IgD-negative memory B cell (primary cell): Measurements from ENCODE around the gene PROZ. TPM values are rescaled to one million over a fixed set of nuclear protein-coding genes. Genes with fewer than 3 reads are reported as not detected.

Experiments used
- H3K27ac Mint-ChIP-seq, 3 donors: one replicate each; pipeline ENCODE4 v1.8.0; 2020 to 2022; ENCODE audit warnings: mild to moderate bottlenecking in 3 of 3, mixed read lengths in 3 of 3, moderate library complexity in 1 of 3
- H3K27me3 Mint-ChIP-seq: one replicate; pipeline ENCODE4 v1.8.0; 2021; ENCODE audit warnings: mixed read lengths
- H3K36me3 Mint-ChIP-seq: one replicate; pipeline ENCODE4 v1.8.0; 2020; ENCODE audit warnings: mild to moderate bottlenecking, mixed read lengths
- H3K4me1 Mint-ChIP-seq, 3 donors: one replicate each; pipeline ENCODE4 v1.8.0; 2020 to 2022; ENCODE audit warnings: mixed read lengths in 3 of 3, mild to moderate bottlenecking in 1 of 3
- H3K4me3 Mint-ChIP-seq, 4 donors: one replicate each; pipeline ENCODE4 v1.8.0; 2020 to 2022; ENCODE audit warnings: mild to moderate bottlenecking in 4 of 4, mixed read lengths in 4 of 4, moderate library complexity in 3 of 4
- H3K9me3 Mint-ChIP-seq, 3 donors: one replicate each; pipeline ENCODE4 v1.8.0; 2020 to 2021; ENCODE audit warnings: mixed read lengths in 3 of 3, mild to moderate bottlenecking in 1 of 3
- polyA plus RNA-seq: library from polyadenylated mRNA; unstranded; fragments of 300-500 nt; fragmentation: Illumina TruSeq; gene quantifications from one replicate; pipeline ENCODE4 v1.2.3, GENCODE V29; 2021

PROZ gene
- polyA plus RNA-seq, 1 donor from 2014 or later, result not detected

GRCh38 chr13:113145911-113146598, 12.4 kb upstream of the PROZ start:
- peaks cover 8% of the 10 kb centered on the region for H3K27me3 Mint-ChIP-seq
- H3K27ac Mint-ChIP-seq, result no peak overlapping the region
- H3K36me3 Mint-ChIP-seq, result no peaks in the 10 kb centered on the region
- H3K4me3 Mint-ChIP-seq, result no peak overlapping the region
- peaks cover 0 to 2% (median 0%) of the 10 kb centered on the region in 3 donors for H3K9me3 Mint-ChIP-seq
- peaks cover 0 to 4% (median 0%) of the 10 kb centered on the region in 3 donors for H3K4me1 Mint-ChIP-seq

- Mint-ChIP-seq H3K36me3 (no peaks in the 10 kb centered on the region), H3K9me3 (peaks cover 0 to 2% (median 0%) of the 10 kb centered on the region in 3 donors), H3K4me3 (no peak overlapping the region), H3K27me3 (peaks cover 5% of the 10 kb centered on the region), H3K4me1 (peaks cover 0 to 4% (median 0%) of the 10 kb centered on the region in 3 donors), H3K27ac (no peak overlapping the region)
Observed at GRCh38 chr13:113146750-113147149, 11.7 kb upstream of the PROZ start.

- no peak overlapping the region for H3K27ac Mint-ChIP-seq
- peaks cover 2 to 4% (median 2%) of the 10 kb centered on the region in 3 donors for H3K4me1 Mint-ChIP-seq
- H3K36me3 Mint-ChIP-seq, result no peaks in the 10 kb centered on the region
- peaks cover 0 to 2% (median 0%) of the 10 kb centered on the region in 3 donors for H3K9me3 Mint-ChIP-seq
- peak overlapping the region in 1 of 4 donors; percentile 12 for H3K4me3 Mint-ChIP-seq
- H3K27me3 Mint-ChIP-seq, result peaks cover 5% of the 10 kb centered on the region
Observed at GRCh38 chr13:113147206-113147605, 11.2 kb upstream of the PROZ start.

GRCh38 chr13:113148407-113148806, 10.0 kb upstream of the PROZ start:
- H3K4me3 Mint-ChIP-seq, result no peak overlapping the region
- peaks cover 5% of the 10 kb centered on the region for H3K27me3 Mint-ChIP-seq
- H3K36me3 Mint-ChIP-seq, result no peaks in the 10 kb centered on the region

GRCh38 chr13:113148940-113149503, 9.4 kb upstream of the PROZ start:
- Mint-ChIP-seq H3K27me3 (peaks cover 5% of the 10 kb centered on the region), H3K4me3 (no peak overlapping the region), H3K27ac (no peak overlapping the region), H3K36me3 (no peaks in the 10 kb centered on the region), H3K9me3 (peaks cover 0 to 4% (median 2%) of the 10 kb centered on the region in 3 donors), H3K4me1 (peaks cover 4 to 10% (median 7%) of the 10 kb centered on the region in 3 donors)

More at GRCh38 chr13:113148407-113148806, 10.0 kb upstream of the PROZ start:
- no peak overlapping the region for H3K27ac Mint-ChIP-seq
- peaks cover 0 to 4% (median 2%) of the 10 kb centered on the region in 3 donors for H3K9me3 Mint-ChIP-seq
- peaks cover 4 to 8% (median 7%) of the 10 kb centered on the region in 3 donors for H3K4me1 Mint-ChIP-seq

GRCh38 chr13:113149711-113150549, 8.5 kb upstream of the PROZ start:
- H3K27ac Mint-ChIP-seq, result no peak overlapping the region

GRCh38 chr13:113150550-113151365, 7.7 kb upstream of the PROZ start:
- Mint-ChIP-seq H3K4me3 (peak overlapping the region in 2 of 4 donors; percentile 32 to 63), H3K36me3 (peaks cover 4% of the 10 kb centered on the region), H3K27me3 (peaks cover 5% of the 10 kb centered on the region), H3K27ac (peak overlapping the region in 1 of 3 donors; percentile 88), H3K4me1 (peaks cover 0 to 12% (median 10%) of the 10 kb centered on the region in 3 donors), H3K9me3 (peaks cover 0 to 4% (median 4%) of the 10 kb centered on the region in 3 donors)

More at GRCh38 chr13:113149711-113150549, 8.5 kb upstream of the PROZ start:
- peaks cover 4 to 12% (median 9%) of the 10 kb centered on the region in 3 donors for H3K4me1 Mint-ChIP-seq
- H3K9me3 Mint-ChIP-seq, result peaks cover 0 to 4% (median 2%) of the 10 kb centered on the region in 3 donors
- peak overlapping the region in 2 of 4 donors; percentile 8 to 40 for H3K4me3 Mint-ChIP-seq
- H3K27me3 Mint-ChIP-seq, result peaks cover 5% of the 10 kb centered on the region
- no peaks in the 10 kb centered on the region for H3K36me3 Mint-ChIP-seq

GRCh38 chr13:113151745-113152690, 6.4 kb upstream of the PROZ start:
- H3K27me3 Mint-ChIP-seq, result peaks cover 5% of the 10 kb centered on the region
- peaks cover 0 to 5% (median 4%) of the 10 kb centered on the region in 3 donors for H3K9me3 Mint-ChIP-seq
- H3K36me3 Mint-ChIP-seq, result peaks cover 4% of the 10 kb centered on the region
- H3K27ac Mint-ChIP-seq, result peak overlapping the region; percentile 80 to 96 (median 92)
- H3K4me1 Mint-ChIP-seq, result peaks cover 0 to 12% (median 10%) of the 10 kb centered on the region in 3 donors
- peak overlapping the region; percentile 57 to 89 (median 80) for H3K4me3 Mint-ChIP-seq

GRCh38 chr13:113152691-113152983, 5.8 kb upstream of the PROZ start:
- peak overlapping the region; percentile 75 to 89 (median 83) for H3K4me3 Mint-ChIP-seq
- H3K4me1 Mint-ChIP-seq, result peaks cover 4 to 12% (median 10%) of the 10 kb centered on the region in 3 donors
- peaks cover 0 to 6% (median 5%) of the 10 kb centered on the region in 3 donors for H3K9me3 Mint-ChIP-seq
- peaks cover 11% of the 10 kb centered on the region for H3K27me3 Mint-ChIP-seq
- H3K27ac Mint-ChIP-seq, result peak overlapping the region; percentile 80 to 96 (median 92)
- H3K36me3 Mint-ChIP-seq, result peaks cover 4% of the 10 kb centered on the region

- Mint-ChIP-seq H3K4me1 (peaks cover 5 to 12% (median 10%) of the 10 kb centered on the region in 3 donors), H3K27ac (peak overlapping the region; percentile 80 to 96 (median 92)), H3K9me3 (peaks cover 0 to 6% (median 5%) of the 10 kb centered on the region in 3 donors), H3K36me3 (peaks cover 4% of the 10 kb centered on the region), H3K27me3 (peaks cover 12% of the 10 kb centered on the region), H3K4me3 (peak overlapping the region; percentile 81 to 94 (median 91))
Observed at GRCh38 chr13:113152984-113153809, 5.3 kb upstream of the PROZ start.

- H3K36me3 Mint-ChIP-seq, result peaks cover 4% of the 10 kb centered on the region
- H3K27me3 Mint-ChIP-seq, result peaks cover 15% of the 10 kb centered on the region
- peak overlapping the region; percentile 78 to 94 (median 91) for H3K4me3 Mint-ChIP-seq
- H3K9me3 Mint-ChIP-seq, result peaks cover 0 to 6% (median 5%) of the 10 kb centered on the region in 3 donors
- peak overlapping the region; percentile 90 to 96 (median 93) for H3K27ac Mint-ChIP-seq
- peaks cover 5 to 12% (median 10%) of the 10 kb centered on the region in 3 donors for H3K4me1 Mint-ChIP-seq
Observed at GRCh38 chr13:113153810-113154748, 4.4 kb upstream of the PROZ start.

- peaks cover 4% of the 10 kb centered on the region for H3K36me3 Mint-ChIP-seq
- H3K4me3 Mint-ChIP-seq, result peak overlapping the region in 2 of 4 donors; percentile 61 to 94
- peaks cover 0 to 6% (median 5%) of the 10 kb centered on the region in 3 donors for H3K9me3 Mint-ChIP-seq
- peak overlapping the region; percentile 7 to 90 (median 76) for H3K27ac Mint-ChIP-seq
- peaks cover 5 to 12% (median 10%) of the 10 kb centered on the region in 3 donors for H3K4me1 Mint-ChIP-seq
- peaks cover 14% of the 10 kb centered on the region for H3K27me3 Mint-ChIP-seq
Observed at GRCh38 chr13:113155201-113155600, 3.2 kb upstream of the PROZ start.
